Vagina (tissue), 2 donors: ENCODE measurements around the gene RPS27L.

Experiments
- POLR2A ChIP-seq, 2 donors: fragments of 450-650 bp; IDR thresholded peaks; one replicate each; pipeline ENCODE4 v1.6.1; 2017; ENCODE audit warnings: antibody characterized with exemption in 2 of 2, mild to moderate bottlenecking in 2 of 2, moderate library complexity in 2 of 2
- TF ChIP-seq, protein P1 (sequence below), 3 experiments: fragments of 450-650 bp in 2 of 3; fragments of 200-600 bp in 1 of 3; sonication (generic) in 1 of 3; IDR thresholded peaks; one replicate each; pipeline ENCODE4 v1.5.1; 2017 to 2019; ENCODE audit warnings: antibody characterized with exemption in 3 of 3, mild to moderate bottlenecking in 2 of 3, moderate library complexity in 2 of 3

DNA sequence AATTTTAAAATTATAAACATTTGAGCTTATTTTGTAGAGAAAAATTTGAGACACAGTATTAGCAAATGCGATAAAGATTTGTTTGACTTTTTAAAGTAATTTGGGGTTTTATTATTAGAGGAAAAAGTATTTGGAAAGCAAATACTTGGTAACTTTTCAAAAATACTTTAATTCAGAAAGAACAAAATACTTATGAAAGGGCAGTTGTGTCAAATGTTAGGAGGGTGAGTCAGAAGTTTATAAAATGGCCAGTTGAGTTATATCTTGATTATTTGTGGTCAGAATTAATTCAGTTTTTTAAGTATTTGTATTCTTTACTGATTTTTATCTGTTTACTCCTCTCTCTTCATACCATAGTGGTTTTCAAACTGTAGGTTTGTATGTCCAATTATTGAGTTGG lies 23.5 kb downstream of the RPS27L start:
- TF ChIP-seq, protein P1, sequence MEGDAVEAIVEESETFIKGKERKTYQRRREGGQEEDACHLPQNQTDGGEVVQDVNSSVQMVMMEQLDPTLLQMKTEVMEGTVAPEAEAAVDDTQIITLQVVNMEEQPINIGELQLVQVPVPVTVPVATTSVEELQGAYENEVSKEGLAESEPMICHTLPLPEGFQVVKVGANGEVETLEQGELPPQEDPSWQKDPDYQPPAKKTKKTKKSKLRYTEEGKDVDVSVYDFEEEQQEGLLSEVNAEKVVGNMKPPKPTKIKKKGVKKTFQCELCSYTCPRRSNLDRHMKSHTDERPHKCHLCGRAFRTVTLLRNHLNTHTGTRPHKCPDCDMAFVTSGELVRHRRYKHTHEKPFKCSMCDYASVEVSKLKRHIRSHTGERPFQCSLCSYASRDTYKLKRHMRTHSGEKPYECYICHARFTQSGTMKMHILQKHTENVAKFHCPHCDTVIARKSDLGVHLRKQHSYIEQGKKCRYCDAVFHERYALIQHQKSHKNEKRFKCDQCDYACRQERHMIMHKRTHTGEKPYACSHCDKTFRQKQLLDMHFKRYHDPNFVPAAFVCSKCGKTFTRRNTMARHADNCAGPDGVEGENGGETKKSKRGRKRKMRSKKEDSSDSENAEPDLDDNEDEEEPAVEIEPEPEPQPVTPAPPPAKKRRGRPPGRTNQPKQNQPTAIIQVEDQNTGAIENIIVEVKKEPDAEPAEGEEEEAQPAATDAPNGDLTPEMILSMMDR (IDR thresholded peaks at IDR 0.05) = no peak
- TF ChIP-seq POLR2A (IDR thresholded peaks at IDR 0.05) = no peak
